ENCODE data around the gene CIB2. TPM values are rescaled to one million over a fixed set of nuclear protein-coding genes. Genes with fewer than 3 reads are reported as not detected.

CIB2 gene
- total RNA-seq, 6 donors from 2014 or later: 0.77 to 5.2 (median 1.2) TPM; not detected in 1

DNA sequence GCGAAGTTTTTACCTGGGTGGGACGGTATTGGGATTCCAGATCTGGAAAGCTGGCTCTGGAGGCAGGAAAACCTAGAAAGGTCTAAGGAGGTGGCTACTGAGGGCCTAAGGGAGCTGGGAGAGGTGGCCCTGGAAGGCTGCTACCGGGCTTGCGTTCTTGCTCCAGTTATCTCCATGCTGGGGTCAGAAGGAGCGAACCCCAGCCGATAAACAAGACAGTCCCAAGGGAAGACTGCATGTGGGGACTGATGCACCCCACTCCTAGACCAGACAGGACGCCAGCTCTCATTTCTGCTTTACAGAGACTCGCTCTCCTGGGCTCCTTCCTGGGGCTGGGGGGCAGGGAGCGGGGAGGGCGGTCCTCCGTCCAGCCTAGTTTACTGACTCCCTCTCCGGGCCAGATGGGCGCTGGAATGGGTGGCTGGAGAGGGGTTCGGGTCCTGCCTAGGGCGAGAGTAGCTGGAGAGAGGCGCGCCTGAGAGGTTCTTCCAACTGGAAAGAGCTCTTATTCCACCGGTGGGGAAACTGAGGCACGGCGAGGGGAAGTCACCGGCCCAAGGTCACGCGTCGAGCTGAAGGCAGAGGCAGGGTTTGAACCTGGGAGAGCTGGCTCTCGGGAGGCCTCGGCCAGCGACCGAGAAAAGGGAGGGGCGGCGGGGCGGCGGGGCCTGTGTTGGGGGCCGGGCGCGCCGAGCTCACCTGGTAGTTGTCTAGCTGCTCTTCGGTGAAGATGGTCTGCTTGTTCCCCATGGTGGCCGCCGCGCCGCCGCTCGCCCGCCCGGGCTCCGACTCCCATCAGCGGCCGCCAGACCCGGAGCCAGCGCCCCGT, 565 bp downstream of the CIB2 start:
- no peak for TF ChIP-seq POLR2A (IDR thresholded peaks at IDR 0.05)
- no peak for TF ChIP-seq EP300 (IDR thresholded peaks at IDR 0.05)
- TF ChIP-seq POLR2AphosphoS5 (IDR thresholded peaks at IDR 0.05): no peak
- TF ChIP-seq, protein P1, sequence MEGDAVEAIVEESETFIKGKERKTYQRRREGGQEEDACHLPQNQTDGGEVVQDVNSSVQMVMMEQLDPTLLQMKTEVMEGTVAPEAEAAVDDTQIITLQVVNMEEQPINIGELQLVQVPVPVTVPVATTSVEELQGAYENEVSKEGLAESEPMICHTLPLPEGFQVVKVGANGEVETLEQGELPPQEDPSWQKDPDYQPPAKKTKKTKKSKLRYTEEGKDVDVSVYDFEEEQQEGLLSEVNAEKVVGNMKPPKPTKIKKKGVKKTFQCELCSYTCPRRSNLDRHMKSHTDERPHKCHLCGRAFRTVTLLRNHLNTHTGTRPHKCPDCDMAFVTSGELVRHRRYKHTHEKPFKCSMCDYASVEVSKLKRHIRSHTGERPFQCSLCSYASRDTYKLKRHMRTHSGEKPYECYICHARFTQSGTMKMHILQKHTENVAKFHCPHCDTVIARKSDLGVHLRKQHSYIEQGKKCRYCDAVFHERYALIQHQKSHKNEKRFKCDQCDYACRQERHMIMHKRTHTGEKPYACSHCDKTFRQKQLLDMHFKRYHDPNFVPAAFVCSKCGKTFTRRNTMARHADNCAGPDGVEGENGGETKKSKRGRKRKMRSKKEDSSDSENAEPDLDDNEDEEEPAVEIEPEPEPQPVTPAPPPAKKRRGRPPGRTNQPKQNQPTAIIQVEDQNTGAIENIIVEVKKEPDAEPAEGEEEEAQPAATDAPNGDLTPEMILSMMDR (IDR thresholded peaks at IDR 0.05): no peak
- Histone ChIP-seq H3K27ac (peak overlapping the region in 3 of 4 donors; percentile 77 to 89 (median 84)), H3K9me3 (no peaks in the 10 kb centered on the region), H3K36me3 (no peaks in the 10 kb centered on the region), H3K4me1 (peaks cover 9 to 26% (median 16%) of the 10 kb centered on the region in 4 donors), H3K4me3 (peak overlapping the region in 3 of 4 donors; percentile 68 to 88 (median 78)), H3K27me3 (no peaks in the 10 kb centered on the region)
- WGBS, 2 donors: 44 to 64% methylated on average over 28 to 47 of the region's 51 CpGs
- DNase-seq (peak in 1 of 2 donors; percentile 57), ATAC-seq (ENCODE audit: low FRiP score in 2 of 2) (no peak)

DNA sequence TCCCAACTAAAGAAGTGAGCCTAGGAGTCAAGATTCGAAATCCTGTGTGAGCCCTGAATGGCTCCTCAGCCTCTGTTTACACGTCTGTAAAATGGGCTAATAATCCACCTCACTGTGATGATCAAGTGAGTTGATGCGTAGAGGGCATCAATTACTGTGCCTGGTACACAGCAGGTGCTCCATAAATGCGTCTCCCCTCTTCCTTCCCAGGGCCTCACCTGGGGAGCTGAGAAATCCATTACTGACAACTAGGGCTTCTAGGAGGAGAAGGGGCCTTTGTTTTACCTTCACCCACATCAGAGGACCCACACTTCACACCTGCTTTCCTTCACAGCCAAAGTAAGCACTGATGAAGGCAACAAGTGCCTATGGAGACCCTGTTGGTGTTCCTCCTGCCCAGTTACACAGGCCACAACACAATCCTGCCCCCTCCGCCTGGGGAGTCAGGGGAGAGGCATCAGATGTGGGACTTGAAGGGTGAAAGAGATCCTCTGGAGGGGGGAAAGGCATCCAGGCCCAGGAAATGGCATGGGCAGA, 1.4 kb downstream of the CIB2 start:
- ATAC-seq (ENCODE audit: low FRiP score in 2 of 2) (no peak), DNase-seq (no peak)
- H3K27me3 ChIP-seq: no peaks in the 10 kb centered on the region
- peaks cover 9 to 26% (median 16%) of the 10 kb centered on the region in 4 donors for H3K4me1 ChIP-seq
- no peak overlapping the region for H3K4me3 ChIP-seq
- WGBS, 2 donors: 86 to 95% methylated on average over 5 of the region's 5 CpGs
- H3K27ac ChIP-seq: no peak overlapping the region
- no peaks in the 10 kb centered on the region for H3K36me3 ChIP-seq
- no peaks in the 10 kb centered on the region for H3K9me3 ChIP-seq
- TF ChIP-seq POLR2A (IDR thresholded peaks at IDR 0.05) (no peak), EP300 (IDR thresholded peaks at IDR 0.05) (no peak), POLR2AphosphoS5 (IDR thresholded peaks at IDR 0.05) (no peak)
- TF ChIP-seq, protein P1 (IDR thresholded peaks at IDR 0.05): no peak

DNA sequence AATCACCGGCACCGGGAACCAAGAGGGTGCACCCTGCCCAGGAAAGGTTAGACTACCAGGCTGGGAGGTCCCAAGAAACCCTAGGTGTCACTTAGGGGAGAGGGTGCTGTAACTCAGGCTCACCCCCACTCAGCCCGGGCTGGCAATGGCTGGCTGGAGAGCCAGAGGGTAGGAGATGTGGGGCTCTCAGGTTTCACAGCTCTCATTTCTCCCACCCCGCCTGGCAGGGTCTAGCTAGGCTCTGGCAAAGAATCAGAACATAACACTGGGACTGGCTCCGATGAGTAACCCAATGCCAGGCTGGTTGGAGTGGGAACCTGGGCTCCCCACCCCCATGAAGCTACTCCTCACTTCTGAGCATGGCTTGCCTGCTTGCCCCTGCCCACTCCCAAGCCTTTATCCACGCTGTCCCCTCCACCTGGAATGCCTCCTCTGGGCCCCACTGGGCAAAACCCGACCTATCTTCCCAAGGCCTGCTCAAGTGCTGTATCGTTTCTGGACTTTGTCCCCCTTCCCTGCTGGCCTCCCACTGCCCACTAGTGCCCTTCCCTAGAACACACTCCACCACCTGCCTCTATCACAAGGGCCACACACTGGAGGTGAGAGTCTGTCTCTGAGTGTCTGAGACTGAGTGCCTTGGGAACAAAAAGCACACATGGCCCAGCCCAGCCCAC, 2.0 kb downstream of the CIB2 start:
- ATAC-seq (ENCODE audit: low FRiP score in 2 of 2) (no peak), DNase-seq (no peak)
- Histone ChIP-seq H3K4me3 (no peak overlapping the region), H3K9me3 (no peaks in the 10 kb centered on the region), H3K36me3 (no peaks in the 10 kb centered on the region), H3K27me3 (no peaks in the 10 kb centered on the region), H3K27ac (no peak overlapping the region), H3K4me1 (peaks cover 9 to 26% (median 16%) of the 10 kb centered on the region in 4 donors)
- 81 to 83% methylated on average over 5 to 8 of the region's 8 CpGs for WGBS, 2 donors
- no peak for TF ChIP-seq POLR2A (IDR thresholded peaks at IDR 0.05)
- TF ChIP-seq EP300 (IDR thresholded peaks at IDR 0.05): no peak
- no peak for TF ChIP-seq POLR2AphosphoS5 (IDR thresholded peaks at IDR 0.05)
- TF ChIP-seq, protein P1 (IDR thresholded peaks at IDR 0.05): no peak

DNA sequence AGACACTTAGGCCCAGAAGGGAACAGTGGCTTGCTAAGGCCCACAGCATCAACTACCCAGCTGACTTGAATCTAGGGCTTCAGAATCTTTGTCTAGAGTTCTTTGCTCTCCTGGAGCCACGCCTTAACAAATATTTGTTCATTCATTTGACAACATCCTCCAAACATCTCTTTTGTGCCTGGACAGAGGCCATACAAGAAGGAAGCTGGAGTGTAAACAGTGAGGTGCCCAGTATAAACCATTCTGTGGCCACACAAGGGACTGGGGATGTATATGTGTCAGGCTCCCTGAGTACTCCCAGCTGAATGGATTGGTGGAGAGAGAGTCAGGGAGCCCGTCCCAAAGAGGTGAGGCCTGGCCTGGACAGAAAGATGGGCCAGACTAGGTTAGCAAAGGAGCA, 3.4 kb downstream of the CIB2 start:
- no peaks in the 10 kb centered on the region for H3K27me3 ChIP-seq
- TF ChIP-seq POLR2A (IDR thresholded peaks at IDR 0.05) (no peak), POLR2AphosphoS5 (IDR thresholded peaks at IDR 0.05) (peak in 1 of 2 donors; percentile 52)
- no peak overlapping the region for H3K27ac ChIP-seq
- no peak overlapping the region for H3K4me3 ChIP-seq
- DNase-seq: no peak
- peaks cover 9 to 26% (median 16%) of the 10 kb centered on the region in 4 donors for H3K4me1 ChIP-seq
- H3K9me3 ChIP-seq: no peaks in the 10 kb centered on the region
- no peaks in the 10 kb centered on the region for H3K36me3 ChIP-seq
- no peak for ATAC-seq (ENCODE audit: low FRiP score in 2 of 2)
- WGBS, 2 donors: 60 to 62% methylated on average over 2 of the region's 2 CpGs

DNA sequence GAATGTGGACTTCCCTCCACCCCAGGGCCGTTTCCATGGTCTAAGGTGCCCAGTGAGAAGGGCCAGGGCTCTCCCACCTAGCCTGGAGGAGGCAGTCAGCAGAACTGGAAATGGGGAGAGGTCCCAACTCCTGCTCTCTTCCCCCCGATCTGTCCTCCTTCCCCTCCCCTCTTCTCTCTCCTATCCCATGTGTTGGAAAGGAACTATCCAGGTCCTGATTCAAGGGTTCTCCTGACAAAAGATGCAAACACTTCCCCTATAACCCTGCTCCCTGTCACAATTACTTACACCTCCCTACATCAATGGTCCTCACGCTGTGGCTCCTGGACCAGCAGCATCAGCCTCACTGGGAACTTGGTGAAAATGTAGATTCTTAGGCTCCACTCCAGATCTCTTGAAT, 6.0 kb downstream of the CIB2 start:
- Histone ChIP-seq H3K36me3 (no peaks in the 10 kb centered on the region), H3K9me3 (no peaks in the 10 kb centered on the region), H3K27me3 (no peaks in the 10 kb centered on the region), H3K4me1 (peaks cover 0 to 8% (median 7%) of the 10 kb centered on the region in 4 donors), H3K27ac (no peak overlapping the region), H3K4me3 (no peak overlapping the region)
- TF ChIP-seq EP300 (IDR thresholded peaks at IDR 0.05): no peak
- TF ChIP-seq, protein P1 (IDR thresholded peaks at IDR 0.05): no peak
- no peak for TF ChIP-seq POLR2AphosphoS5 (IDR thresholded peaks at IDR 0.05)
- DNase-seq (no peak), ATAC-seq (ENCODE audit: low FRiP score in 2 of 2) (no peak)
- 85 to 92% methylated on average over 3 of the region's 3 CpGs for WGBS, 2 donors

Measured in upper lobe of left lung (tissue), 6 donors.